HUES6 (cell line): Measurements from ENCODE around the gene SYNJ2.

Experiments used
- H3K27ac ChIP-seq: 2 replicates; pipeline ENCODE4 v1.7.0; 2013; ENCODE audit warnings: low read depth, mild to moderate bottlenecking, low read length, inconsistent platforms
- H3K27me3 ChIP-seq: 2 replicates; pipeline ENCODE4 v1.6.1; 2013; ENCODE audit warnings: low read length; ENCODE audit not compliant: control insufficient read depth, insufficient read depth
- H3K36me3 ChIP-seq: 2 replicates; pipeline ENCODE4 v1.6.1; 2013; ENCODE audit warnings: low read length; ENCODE audit not compliant: control insufficient read depth, insufficient read depth
- H3K4me1 ChIP-seq: 2 replicates; pipeline ENCODE4 v1.6.1; 2013; ENCODE audit warnings: low read length; ENCODE audit not compliant: control insufficient read depth, insufficient read depth
- H3K4me3 ChIP-seq: 2 replicates; pipeline ENCODE4 v1.5.1; 2013; ENCODE audit warnings: low read depth, low read length
- H3K9ac ChIP-seq: one replicate; pipeline ENCODE4 v1.6.1; 2013; ENCODE audit warnings: mild to moderate bottlenecking, low read length
- H3K9me3 ChIP-seq: 2 replicates; pipeline ENCODE4 v1.6.1; 2013; ENCODE audit warnings: low read depth, low read length; ENCODE audit not compliant: control insufficient read depth, insufficient read depth

The SYNJ2 gene

DNA sequence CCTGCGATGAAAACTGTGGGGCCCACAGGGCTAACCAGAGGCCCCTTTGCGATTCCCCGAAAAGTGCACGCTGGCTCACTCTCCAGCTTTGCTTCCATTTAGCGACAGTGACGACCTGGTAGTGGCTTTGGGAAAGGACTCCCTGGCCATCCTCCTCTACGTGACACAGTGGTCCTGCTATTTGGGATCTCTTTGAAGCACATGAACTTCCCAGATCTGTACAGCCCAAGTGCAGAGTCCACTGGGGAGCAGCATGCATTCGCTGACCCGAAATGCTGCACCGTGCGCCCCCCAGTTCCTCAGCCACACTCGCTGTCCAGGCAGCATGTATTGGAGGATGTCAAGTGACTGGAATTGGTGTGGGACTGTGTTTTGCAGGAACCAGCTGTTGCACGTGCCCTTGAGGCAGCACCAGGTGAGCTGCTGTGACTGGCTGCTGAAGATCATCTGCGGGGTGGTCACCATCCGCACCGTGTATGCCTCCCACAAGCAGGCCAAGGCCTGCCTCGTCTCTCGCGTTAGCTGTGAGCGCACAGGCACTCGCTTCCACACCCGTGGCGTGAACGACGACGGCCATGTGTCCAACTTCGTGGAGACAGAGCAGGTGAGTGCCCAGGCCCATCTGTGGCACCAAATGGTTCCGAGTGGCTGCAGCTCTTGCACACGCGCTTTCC, 51.6 kb downstream of the SYNJ2 start:
- no peak overlapping the region for H3K4me3 ChIP-seq
- no peaks in the 10 kb centered on the region for H3K27me3 ChIP-seq
- no peaks in the 10 kb centered on the region for H3K9me3 ChIP-seq
- no peak overlapping the region for H3K27ac ChIP-seq
- H3K9ac ChIP-seq = no peak overlapping the region
- peaks cover 5% of the 10 kb centered on the region; the same call in 1 of the 2 replicates for H3K36me3 ChIP-seq
- H3K4me1 ChIP-seq = peaks cover 15% of the 10 kb centered on the region

- H3K4me3 ChIP-seq = no peak overlapping the region
- H3K27ac ChIP-seq = no peak overlapping the region
- H3K9me3 ChIP-seq = no peaks in the 10 kb centered on the region
- H3K4me1 ChIP-seq = peaks cover 20% of the 10 kb centered on the region
- no peak overlapping the region for H3K9ac ChIP-seq
- H3K27me3 ChIP-seq = no peaks in the 10 kb centered on the region
- H3K36me3 ChIP-seq = peaks cover 5% of the 10 kb centered on the region; the same call in 1 of the 2 replicates
Observed at GRCh38 chr6:158033751-158034702, 52.4 kb downstream of the SYNJ2 start.

DNA sequence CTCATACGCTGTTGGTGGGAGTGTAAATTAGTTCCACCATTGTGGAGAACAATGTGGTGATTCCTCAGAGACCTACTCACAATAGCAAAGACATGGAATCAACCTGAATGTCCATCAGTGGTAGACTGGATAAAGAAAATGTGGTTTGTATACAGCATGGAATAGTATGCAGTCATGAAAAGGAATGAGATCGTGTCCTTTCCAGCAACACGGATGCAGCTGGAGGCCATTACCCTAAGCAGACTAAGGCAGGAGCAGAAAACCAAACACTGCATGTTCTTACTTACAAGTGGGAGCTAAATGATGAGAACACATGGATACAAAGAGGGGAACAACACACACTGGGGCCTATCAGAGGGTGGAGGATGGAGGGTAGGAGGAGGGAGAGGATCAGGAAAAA, 54.6 kb downstream of the SYNJ2 start:
- H3K4me1 ChIP-seq = peaks cover 38% of the 10 kb centered on the region
- no peak overlapping the region for H3K27ac ChIP-seq
- H3K4me3 ChIP-seq = no peak overlapping the region
- no peaks in the 10 kb centered on the region for H3K27me3 ChIP-seq
- no peak overlapping the region for H3K9ac ChIP-seq
- peaks cover 5% of the 10 kb centered on the region; the same call in 1 of the 2 replicates for H3K36me3 ChIP-seq
- H3K9me3 ChIP-seq = no peaks in the 10 kb centered on the region

- no peak overlapping the region for H3K27ac ChIP-seq
- peaks cover 5% of the 10 kb centered on the region; the same call in 1 of the 2 replicates for H3K36me3 ChIP-seq
- no peak overlapping the region for H3K9ac ChIP-seq
- no peaks in the 10 kb centered on the region for H3K27me3 ChIP-seq
- no peaks in the 10 kb centered on the region for H3K9me3 ChIP-seq
- H3K4me3 ChIP-seq = no peak overlapping the region
- peaks cover 36% of the 10 kb centered on the region for H3K4me1 ChIP-seq
Observed at GRCh38 chr6:158037021-158037420, 55.4 kb downstream of the SYNJ2 start.

- Histone ChIP-seq H3K36me3 (peaks cover 5% of the 10 kb centered on the region; the same call in 1 of the 2 replicates), H3K4me1 (peaks cover 33% of the 10 kb centered on the region), H3K27me3 (no peaks in the 10 kb centered on the region), H3K9me3 (no peaks in the 10 kb centered on the region), H3K27ac (no peak overlapping the region), H3K4me3 (no peak overlapping the region), H3K9ac (no peak overlapping the region)
Observed at GRCh38 chr6:158037771-158038170, 56.1 kb downstream of the SYNJ2 start.

DNA sequence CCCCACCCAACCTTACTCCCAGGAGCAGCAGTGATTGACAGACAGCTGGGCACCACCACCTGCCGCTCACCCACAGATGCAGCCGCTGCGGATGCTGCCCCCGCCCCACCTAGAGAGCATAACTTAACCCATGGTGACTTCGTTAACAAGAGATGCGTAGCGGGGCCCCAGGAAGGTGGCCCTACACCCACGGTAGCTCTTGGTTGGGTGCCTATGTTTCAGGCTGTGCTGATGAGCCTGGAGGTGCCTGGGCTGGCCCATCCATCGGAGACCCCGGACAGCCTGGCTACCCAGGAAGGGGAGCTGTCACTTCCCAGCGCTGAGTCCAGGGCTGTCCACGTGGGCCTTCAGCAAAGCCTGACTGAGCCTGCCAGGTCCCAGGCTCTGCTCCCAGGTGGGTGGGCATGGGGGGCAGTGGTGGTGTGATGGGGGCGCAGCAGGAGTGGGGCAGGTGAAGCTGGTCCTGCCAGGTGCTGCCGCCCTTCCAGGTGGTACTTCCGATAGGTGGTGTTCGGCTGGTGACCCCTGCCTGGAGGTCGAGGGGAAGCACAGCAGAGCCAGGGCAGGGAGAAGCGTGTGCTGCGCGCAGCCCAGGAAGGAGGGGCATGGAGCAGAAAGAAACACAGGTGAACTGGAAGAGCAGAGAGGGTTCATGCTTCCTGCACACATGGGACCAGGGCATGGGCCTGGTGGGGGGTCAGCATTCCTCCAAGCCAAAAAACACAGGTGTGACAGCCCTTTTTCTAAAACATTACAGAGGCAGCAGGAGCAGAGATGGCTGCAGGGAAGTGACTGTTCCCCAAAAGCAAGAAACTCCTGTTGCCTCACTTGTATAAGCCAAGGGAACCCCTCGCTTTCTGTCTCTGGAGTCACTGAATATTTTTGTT, 56.9 kb downstream of the SYNJ2 start:
- peaks cover 5% of the 10 kb centered on the region; the same call in 1 of the 2 replicates for H3K36me3 ChIP-seq
- no peaks in the 10 kb centered on the region for H3K27me3 ChIP-seq
- no peaks in the 10 kb centered on the region for H3K9me3 ChIP-seq
- H3K9ac ChIP-seq = no peak overlapping the region
- H3K27ac ChIP-seq = no peak overlapping the region
- H3K4me1 ChIP-seq = peaks cover 33% of the 10 kb centered on the region
- H3K4me3 ChIP-seq = no peak overlapping the region

DNA sequence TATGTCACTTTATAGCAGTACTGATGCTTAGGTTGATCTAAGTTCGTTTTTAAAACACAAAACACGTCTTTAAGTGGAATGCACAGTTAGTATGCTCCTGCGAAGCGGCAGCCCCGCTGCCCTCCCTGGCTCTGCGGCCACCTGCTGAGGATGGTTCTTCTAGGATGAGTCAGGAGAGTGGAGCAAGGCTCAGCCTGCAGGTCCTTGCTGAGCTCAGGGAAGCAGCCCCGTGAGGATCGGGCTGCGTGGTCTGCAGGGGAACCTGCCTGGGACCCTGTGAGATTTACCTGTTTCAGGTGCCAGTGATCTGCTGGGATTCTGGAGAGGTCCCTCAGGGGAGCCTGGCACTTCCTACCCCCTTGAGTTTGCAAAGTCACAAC, 57.5 kb downstream of the SYNJ2 start:
- no peak overlapping the region for H3K27ac ChIP-seq
- peaks cover 3% of the 10 kb centered on the region; the same call in 1 of the 2 replicates for H3K36me3 ChIP-seq
- peaks cover 33% of the 10 kb centered on the region for H3K4me1 ChIP-seq
- no peaks in the 10 kb centered on the region for H3K9me3 ChIP-seq
- H3K9ac ChIP-seq = no peak overlapping the region
- H3K4me3 ChIP-seq = no peak overlapping the region
- no peaks in the 10 kb centered on the region for H3K27me3 ChIP-seq

DNA sequence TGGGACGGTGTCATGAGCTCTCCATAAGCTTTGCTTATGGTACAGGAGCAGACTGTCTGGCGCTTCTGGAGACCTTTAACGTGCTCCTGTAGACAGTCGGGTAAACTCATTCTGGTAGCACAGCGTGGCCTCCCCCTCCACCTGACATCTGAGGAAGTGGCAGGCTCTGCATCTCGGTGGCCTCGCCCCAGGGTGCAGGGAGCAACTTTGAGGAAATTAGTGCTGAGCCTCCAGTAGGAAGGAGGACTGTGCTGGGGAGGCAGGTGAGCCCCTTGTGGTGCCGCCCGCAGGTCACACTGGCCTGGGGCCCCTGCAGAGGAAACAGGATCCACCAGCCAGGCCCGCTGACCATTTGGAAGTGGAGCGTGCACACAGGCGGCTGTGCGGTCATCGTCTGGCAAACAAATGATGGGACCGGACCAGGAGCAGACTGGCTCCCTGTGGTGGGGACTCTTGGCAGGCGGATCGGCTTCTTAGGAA, 57.9 kb downstream of the SYNJ2 start:
- Histone ChIP-seq H3K4me1 (peaks cover 33% of the 10 kb centered on the region), H3K4me3 (no peak overlapping the region), H3K9me3 (no peaks in the 10 kb centered on the region), H3K27ac (no peak overlapping the region), H3K9ac (no peak overlapping the region), H3K36me3 (peaks cover 3% of the 10 kb centered on the region; the same call in 1 of the 2 replicates), H3K27me3 (no peaks in the 10 kb centered on the region)

GRCh38 chr6:158040051-158040803, 58.6 kb downstream of the SYNJ2 start:
- Histone ChIP-seq H3K4me1 (peaks cover 33% of the 10 kb centered on the region), H3K9me3 (no peaks in the 10 kb centered on the region), H3K27ac (no peak overlapping the region; the same call in 1 of the 2 replicates), H3K27me3 (no peaks in the 10 kb centered on the region), H3K4me3 (no peak overlapping the region), H3K9ac (peak overlapping the region; percentile 22), H3K36me3 (peaks cover 3% of the 10 kb centered on the region; the same call in 1 of the 2 replicates)
